ENCODE measurements around the gene SYMPK.
A peak's percentile ranks its signal among the peaks of the same experiment; 100 is the strongest.

SYMPK gene

DNA sequence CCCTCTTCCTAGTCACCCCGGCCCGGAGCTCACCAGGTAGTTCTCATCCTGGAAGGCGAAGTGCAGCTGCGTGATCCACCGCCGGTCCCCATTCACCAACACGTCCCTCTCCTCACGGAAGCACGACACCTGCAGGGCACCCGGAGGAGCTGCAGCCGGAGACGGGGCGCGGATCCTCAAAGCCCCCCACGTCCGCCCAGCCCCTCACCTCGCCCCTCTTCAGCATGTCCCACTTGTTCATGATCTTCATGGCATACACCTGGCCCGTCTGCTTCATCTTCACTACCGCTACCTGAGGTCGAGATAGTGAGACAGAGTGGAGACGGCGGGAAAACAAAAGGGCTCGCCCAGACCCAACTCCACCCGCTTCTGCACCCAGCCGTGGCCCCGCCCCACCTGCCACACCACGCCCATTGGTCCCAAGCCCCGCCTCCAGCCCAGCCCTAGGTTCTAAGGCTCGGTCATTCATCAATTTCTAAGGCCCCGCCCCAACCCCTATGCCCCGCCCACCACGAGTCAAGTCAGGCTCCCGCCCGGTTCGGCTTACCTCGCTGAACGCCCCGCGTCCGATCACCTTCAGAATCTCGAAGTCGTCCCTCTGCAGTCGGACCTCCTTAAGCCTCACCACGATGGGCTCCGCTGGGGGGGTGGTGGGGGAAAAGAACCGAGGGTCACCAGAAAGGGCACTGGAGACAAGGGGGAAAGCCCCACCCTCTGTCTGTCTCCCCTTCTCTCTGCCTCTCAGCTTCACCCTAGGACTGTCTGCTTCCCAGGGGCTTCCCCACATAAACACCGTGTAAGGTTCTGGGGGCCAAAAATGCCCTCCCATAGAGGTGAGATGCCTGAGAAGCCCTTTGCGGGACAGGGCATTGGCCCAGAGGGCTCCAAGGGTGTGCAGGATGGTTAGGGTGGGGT, 83.5 kb downstream of the SYMPK start:
- DNase-seq = peak; percentile 99

DNA sequence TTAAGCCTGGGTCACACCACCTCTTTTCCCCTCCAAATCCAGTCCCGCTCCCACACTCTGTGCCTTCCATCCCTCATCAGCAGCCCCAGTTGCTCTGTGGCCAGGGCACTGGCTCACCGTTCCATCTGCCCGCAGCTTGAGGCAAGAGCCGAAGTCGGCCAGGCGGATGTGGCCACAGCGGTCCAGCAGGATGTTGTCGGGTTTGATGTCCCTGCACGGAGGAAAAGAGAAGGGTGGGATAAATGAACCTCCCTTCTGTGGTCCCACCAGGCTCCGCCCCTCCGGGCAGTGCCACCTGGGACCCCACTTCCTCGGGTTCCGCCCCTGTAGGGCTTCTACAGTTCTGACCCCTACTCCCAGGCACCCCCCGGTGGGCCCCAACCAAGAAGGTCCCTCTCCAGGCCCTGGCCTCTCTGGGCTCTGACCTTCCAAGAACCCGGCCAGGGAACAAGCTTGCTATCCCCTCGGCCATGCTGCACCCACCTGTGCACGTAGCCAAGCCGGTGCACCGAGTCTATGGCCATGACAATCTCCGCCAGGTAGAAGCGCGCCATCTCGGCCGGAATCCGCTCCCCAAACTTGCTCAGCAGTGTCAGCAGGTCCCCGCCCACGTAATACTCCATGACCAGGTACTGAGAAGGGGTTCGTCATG, 84.8 kb downstream of the SYMPK start:
- DNase-seq = no peak

DNA sequence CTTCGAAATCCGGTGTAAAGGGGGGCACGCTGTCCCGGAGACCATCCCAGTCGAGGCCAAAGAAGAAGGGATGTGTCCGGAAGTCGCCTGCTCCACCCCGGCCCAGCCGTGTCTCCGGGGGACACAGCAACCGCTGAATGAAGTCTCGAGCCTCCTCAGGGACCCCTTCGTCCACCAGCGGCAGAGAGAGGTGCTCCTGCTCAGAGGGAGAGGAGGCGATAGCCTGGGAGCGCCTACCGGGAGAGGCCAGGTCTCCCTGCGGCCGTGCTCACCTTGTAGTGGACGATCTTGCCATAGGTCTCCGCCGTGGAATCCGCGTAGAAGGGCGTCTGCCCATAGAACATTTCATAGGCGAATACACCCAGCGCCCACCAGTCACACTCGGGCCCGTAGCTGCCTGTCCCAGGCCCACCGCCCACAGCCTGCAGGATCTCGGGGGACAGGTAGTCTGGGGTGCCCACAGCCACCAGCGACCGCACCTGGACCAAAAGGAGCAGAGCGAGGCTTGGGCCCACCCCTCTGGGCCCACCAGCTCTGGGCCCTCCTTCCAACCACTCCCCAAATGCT, 85.5 kb downstream of the SYMPK start:
- no peak for DNase-seq

DNA sequence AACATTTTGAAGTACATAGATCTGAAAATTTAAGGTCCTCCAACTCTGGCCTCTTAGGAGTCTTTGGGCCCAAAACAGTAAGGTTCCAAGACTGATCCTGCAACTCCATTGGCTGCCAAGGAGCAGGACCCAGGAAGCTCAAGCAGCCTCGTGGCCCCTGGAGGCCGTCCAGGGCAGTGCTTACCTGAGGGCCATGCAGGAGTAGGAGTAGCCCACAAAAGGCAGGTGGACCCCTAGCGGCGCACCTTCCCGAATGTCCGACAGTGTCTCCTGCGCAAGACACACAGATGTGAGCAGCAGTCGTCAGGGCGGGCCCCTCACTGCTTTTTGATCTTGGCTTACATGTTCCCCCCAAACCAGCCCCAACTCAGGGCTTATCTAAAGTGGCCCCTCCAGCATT, 88.2 kb downstream of the SYMPK start:
- DNase-seq = no peak

DNA sequence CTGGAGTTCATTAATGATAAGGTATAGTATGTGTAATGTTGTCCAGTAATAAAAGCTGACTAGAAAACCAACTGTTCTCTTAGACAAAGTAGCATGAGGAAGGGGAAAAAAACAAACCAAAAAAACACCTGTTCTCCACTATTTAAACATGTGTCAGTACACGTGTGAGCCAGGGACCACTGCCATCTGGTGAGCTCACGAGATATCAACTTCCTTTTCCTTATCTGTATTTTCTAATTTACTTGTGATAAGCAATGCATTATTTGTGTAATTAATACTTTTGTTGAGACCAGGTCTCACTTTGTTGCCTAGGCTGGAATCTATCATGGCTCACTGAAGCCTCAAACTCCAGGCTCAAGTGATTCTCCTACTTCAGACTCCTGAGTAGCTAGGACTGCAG, 89.6 kb downstream of the SYMPK start:
- no peak for DNase-seq

DNA sequence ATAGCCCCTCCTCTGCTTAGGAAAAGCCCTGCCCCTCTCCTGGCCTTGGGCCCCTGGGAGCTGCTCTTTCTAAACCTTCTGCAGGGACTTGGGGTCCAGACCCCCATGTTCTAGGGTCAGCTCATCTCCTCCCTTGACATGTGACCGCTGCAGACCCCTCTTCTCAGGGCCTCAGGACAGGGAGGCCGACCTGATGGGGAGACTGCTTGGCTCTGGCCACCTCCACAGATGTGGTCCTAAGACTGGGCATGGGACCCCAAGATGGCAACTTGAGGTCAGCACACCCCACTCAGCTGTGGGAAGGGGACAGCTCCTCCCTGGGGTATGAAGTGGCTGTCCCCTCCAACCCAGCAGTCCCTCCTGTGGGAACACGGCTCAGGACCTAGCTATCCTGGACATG, 90.0 kb downstream of the SYMPK start:
- no peak for DNase-seq

DNA sequence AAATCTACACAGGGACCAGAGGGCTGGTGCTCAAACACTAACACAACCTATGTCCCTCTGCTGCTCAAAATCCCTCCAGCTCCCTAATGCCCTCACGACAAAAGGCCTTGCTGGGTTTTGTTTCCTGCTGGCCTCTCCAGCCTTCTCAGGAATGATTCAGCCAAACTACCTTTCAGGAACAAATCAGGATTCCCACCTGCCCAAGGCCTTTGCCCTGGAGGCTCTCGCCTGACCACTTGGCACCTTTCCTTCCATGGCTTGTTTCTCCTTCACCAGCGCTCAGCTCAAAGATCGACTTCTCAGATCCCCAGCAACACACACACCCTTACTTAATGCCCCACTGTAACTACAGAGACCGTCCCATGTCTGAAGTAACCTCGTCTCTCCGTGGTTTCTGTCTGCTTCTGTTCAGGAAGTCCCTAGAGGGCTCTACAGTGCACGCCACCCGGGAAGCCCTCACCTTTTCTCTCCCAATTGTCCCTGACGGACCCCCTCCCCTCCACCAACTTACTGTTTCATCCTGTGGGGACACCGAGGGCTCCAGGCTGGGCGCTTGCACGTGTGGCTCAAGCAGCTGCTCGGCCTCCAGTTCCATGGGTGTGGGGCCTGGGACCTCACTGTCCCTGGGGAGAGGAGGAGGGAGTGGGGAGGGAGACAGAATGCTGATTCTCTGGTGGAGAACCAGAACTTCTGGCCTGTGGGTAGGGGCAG, 90.7 kb downstream of the SYMPK start:
- no peak for DNase-seq

DNA sequence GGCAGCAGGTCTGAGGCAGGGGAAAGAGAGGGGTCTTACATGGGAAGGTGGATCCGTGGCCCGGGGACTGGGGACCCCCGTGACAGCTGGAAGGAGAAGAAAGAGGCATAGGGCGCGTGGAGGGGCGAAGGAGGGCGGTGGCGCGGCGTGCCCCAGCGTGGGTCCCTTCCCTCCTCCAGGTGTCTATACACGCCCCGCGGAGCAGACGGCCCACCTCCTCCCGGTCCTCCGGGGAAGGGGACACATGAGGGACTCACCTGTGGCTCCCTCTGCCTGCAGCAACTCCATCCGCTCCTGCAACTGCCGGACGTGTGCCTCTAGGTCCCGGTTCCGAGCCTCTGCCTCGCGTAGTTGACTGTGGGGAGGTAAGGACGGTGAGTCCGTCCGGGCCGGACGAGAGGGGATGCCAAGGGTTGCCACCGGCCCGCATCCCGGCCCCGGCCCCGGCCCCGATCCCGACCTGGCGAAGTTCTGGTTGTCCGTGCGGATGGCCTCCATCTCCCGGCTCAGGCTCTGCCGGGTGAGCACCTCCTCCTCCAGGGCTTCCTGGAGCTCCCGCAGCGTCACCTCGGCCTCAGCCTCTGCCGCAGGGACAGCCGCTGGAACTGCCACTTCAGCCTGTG, 91.5 kb downstream of the SYMPK start:
- no peak for DNase-seq

DNA sequence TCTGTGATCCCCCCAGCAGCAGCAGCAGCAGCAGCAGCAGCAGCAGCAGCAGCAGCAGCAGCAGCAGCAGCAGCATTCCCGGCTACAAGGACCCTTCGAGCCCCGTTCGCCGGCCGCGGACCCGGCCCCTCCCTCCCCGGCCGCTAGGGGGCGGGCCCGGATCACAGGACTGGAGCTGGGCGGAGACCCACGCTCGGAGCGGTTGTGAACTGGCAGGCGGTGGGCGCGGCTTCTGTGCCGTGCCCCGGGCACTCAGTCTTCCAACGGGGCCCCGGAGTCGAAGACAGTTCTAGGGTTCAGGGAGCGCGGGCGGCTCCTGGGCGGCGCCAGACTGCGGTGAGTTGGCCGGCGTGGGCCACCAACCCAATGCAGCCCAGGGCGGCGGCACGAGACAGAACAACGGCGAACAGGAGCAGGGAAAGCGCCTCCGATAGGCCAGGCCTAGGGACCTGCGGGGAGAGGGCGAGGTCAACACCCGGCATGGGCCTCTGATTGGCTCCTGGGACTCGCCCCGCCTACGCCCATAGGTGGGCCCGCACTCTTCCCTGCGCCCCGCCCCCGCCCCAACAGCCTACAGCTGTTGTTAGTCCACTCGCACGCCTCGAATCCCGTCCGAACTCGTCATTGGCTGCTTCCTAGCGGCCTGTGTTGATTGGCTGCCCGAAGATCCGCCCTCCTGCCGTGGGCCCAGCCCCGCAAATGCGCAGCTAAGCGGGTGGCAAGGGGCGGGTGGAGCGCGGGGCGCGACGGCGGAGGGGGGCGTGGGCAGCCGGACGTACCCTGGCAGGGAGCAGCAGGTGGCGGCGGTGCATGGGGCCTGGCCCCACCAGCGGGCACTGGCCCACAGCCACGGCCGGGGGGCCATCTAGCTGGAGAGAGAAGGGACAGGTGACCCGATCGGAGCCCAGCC, 92.5 kb downstream of the SYMPK start:
- peak; percentile 92 for DNase-seq

DNA sequence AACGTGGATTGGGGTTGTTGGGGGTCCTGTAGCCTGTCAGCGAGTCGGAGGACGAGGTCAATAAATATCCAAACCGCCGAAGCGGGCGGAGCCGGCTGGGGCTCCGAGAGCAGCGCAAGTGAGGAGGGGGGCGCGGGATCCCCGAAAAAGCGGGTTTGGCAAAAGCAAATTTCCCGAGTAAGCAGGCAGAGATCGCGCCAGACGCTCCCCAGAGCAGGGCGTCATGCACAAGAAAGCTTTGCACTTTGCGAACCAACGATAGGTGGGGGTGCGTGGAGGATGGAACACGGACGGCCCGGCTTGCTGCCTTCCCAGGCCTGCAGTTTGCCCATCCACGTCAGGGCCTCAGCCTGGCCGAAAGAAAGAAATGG, 93.1 kb downstream of the SYMPK start:
- peak; percentile 62 for DNase-seq

DNA sequence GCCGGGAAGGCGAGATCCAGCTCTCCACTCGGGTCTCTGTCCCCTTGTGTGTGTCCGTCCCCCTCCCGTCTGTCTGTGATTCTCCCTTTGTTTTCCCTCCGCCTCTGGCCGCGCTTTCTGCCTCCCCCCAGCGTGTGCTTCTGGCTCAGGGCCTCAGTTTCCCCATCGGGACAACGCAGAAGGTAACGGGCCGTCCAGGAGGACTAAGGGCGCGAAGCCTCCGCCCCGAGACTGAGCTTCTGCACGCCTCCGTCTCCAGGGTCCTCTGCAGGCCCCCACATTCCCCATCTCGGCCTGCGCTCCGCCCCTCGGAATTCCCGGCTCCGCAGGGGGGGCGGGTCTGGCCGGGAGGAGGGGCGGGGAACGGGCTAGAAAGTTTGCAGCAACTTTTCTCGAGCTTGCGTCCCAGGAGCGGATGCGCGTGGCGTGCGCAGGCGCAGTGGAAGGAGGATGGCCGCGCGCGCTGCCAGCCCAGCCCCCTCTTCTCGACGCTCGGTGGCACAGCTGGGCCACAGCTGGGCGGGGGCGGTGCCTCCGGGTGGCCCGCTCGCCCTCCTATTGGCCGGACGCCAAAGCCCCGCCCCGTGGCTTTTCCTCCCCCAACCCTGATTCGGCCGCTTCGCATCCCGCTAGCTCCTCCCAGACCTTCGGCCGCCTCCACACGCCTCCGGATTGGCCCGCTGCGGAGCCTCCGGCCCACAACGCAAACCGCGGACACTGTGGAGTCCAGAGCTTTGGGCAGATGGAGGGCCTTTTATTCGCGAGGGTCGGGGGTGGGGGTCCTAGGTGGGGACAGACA, 93.8 kb downstream of the SYMPK start, which contains the start of gene SIX5:
SIX5 (minus strand) TSS at position 269 of the 799 bp plus-strand sequence. CDS start 408 bp downstream, outside the sequence.
- peak; percentile 99 for DNase-seq

DNA sequence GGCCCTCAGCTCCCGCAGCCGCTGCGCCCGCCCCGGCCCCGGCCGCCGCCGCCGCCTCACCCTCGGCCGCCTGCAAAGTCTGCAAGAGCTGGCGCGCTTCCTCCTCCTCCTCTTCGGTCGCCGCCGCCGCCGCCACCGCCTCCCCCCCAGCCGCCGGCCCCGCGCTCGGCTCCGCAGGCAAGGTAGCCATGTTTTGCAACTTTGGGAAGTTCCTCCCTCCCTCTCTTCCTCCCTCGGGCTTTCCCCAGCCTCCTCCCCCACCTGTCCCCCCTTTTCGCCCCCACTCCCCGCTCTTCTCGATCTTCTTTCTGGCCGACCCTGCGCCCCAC, 94.3 kb downstream of the SYMPK start:
- DNase-seq = peak; percentile 66

DNA sequence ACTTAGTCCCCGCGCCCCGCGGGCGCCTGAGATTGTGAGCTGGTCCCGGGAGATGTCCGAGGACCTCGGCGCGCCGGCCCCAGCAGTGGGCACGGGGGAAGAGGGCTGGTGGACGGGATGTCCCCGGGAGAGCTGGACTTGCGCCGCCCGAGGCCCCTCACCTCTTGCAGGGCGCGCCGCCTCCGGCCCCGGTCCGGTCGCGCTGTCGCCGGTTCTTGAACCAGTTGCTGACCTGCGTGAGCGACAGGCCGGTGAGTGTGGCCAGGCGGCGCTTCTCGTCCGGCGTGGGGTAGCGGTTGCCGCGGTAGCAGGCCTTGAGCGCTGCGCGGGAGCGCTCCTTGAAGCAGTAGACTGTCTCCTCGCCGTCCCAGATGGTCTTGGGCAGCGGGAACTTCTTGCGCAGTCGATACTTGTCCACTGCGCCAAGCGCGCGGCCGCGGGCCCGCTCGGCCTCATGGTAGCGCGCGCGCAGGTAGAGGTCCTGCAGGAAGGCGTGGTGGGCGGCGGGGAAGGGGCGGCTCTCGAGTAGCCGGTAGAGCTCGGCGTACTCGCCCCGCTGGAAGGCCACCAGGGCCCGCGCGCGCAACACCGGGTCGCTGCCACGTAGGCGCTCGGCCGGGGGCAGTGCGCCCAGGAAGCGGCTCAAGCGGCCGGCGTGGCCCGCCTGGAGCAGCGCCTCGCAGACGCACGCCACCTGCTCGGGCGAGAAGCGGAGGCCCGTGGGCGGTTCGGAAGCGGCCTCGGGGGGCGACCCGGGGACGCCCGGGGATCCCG, 94.9 kb downstream of the SYMPK start:
- DNase-seq = peak; percentile 45

DNA sequence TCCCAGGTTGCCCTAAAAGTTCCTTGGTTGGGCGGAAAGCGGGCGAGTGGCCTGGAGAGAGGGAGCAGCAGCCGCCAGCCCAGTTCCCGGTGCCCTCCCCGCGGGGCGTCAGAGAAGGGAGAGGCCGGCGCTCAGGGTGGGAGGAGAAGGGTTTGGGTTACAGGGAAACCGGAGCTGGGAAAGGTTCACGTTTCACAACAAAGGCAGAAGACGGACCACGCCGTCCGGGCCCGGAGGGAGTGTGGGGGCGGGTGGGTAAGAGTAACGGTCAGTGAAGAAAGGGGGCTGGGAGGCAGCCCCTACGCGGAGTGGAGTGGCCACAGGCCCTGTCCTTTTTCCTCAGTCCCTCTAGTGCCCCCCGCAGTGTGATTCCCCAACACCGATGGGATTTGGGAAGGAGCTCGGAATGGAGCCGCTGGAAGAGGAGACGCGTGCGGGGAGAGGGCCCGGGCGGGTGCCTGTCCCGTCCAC, 95.5 kb downstream of the SYMPK start:
- DNase-seq = no peak

DNA sequence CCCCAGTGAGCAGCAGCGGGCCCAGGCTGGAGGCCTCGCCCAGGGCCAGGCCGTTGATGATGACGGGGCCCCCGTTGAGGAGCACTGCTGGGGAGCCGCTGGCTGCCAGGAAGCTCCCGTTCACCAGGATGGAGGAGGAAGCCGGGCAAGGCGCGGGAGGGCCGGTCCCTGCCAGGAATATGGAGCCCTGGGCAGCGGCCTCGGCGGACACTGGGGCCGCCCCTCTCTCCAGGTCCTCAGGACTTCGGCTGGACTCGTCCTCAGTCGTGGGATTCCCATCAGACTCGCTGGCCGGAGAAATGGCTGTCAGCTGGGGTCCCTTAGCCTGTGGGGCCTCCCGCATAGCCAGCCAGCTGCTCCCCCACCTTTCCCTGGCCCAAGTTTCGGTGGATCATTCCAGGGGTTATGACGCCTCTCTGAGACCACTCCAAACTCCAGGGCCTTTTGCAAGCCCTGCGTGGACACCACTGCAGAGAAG, 96.0 kb downstream of the SYMPK start:
- DNase-seq = no peak

DNA sequence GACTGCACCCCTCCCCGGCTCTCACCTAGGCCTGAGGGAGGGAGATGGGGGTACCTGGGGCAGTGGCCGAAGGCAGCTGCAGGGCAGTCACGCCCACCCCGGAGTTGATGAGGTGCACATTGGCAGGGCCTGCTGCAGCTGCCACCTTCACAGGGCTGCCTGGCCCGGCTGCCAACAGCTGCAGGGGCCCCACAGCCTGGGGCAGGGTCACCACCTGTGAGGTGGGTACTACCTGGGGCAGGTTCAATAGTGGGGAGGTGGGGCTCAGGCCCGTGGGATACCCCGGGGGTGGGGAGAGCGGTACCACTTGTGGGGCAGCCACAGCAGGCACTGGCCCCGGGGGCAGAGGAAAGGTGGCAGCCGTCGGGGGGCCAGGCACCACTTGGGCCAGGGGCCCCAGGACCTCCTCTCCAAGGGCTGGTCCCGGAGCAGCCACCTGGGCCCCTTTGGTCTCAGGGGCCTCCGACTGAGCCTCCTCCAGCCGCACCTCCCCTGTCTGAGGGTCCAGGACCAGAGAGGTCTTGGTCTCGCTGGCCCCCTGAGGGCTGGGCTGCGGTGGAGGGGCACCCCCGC, 96.6 kb downstream of the SYMPK start:
- DNase-seq = no peak

DNA sequence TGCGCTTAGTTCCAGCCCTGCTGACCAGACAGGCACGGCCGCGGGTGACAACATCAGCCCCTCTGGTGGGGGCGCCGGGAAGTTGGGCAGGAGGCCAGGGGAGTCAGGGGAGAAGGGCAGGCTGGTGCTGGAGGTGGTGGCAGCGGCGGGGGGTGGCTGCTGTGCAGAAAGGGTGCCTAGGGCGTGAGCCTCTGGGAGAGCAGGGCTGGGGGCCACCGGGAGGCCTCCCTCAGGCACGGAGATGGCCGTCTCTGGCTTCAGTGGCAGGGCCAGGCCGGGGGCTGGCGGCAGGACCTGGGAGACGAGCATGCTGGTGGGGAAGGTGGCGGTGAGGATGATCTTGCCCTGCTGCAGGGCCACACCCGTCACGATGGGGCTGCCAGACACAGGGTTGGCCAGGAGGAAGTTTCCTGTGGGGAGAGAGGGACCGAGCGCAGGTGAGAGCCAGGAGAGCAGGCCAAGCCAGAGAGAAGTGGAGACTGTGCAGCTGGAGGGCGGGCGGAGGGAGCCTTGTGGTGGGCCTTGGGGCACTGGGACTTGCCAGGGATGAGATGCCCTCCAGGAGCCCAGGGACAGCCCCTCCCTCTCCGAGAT, 97.1 kb downstream of the SYMPK start:
- DNase-seq = no peak

All from stimulated activated CD8-positive, alpha-beta memory T cell treated with anti-CD3 and anti-CD28 coated beads, Interleukin-4, amount 100 ng/mL, for 48 hours (primary cell).